Left ventricle myocardium inferior (tissue), 1 donor: Measurements from ENCODE around the gene RAB3GAP2. TPM values are rescaled to one million over a fixed set of nuclear protein-coding genes. Genes with fewer than 3 reads are reported as not detected.
A peak's percentile ranks its signal among the peaks of the same experiment; 100 is the strongest.
"Not testable (repeated sequence)": the region's sequence is repeated elsewhere in the genome, so short reads cannot be mapped to it uniquely, and the experiment has no call there.

Source experiments
- DNase-seq: peaks from one replicate; pipeline ENCODE4 v3.0.0-alpha.2; 2020
- H3K27ac ChIP-seq: fragments of 200-600 bp; replicated peaks from 2 replicates; pipeline ENCODE4 v1.8.0; 2021
- H3K27me3 ChIP-seq: fragments of 200-600 bp; 2 replicates; pipeline ENCODE4 v1.8.0; 2021; ENCODE audit warnings: low read depth
- H3K36me3 ChIP-seq: fragments of 200-600 bp; 2 replicates; pipeline ENCODE4 v1.8.0; 2021
- H3K4me1 ChIP-seq: fragments of 200-600 bp; 2 replicates; pipeline ENCODE4 v1.8.0; 2021
- H3K4me3 ChIP-seq: fragments of 200-600 bp; 2 replicates; pipeline ENCODE4 v1.8.0; 2021; ENCODE audit warnings: mild to moderate bottlenecking, moderate library complexity
- H3K9me3 ChIP-seq: fragments of 200-600 bp; replicated peaks from 2 replicates; pipeline ENCODE4 v1.8.0; 2021
- CTCF ChIP-seq: fragments of 200-600 bp; IDR thresholded peaks from 2 replicates; pipeline ENCODE4 v1.8.0; 2021; ENCODE audit warnings: antibody characterized with exemption, mild to moderate bottlenecking, borderline replicate concordance
- intact Hi-C: fragments of 100-400 bp; cut with micrococcal nuclease; formaldehyde crosslinking; loops from one replicate; pipeline ENCODE4 v1.11.0; 2022
- total RNA-seq: library from RNA; stranded (reverse); fragmentation: NEBNext Ultra II Directional; extraction: Animal tissue kit (Norgen Biotek cat#: 25700); gene quantifications from one replicate; pipeline ENCODE4 v1.2.1, GENCODE V29; 2021
- donor health status: DM: no; HTN: yes; CAD: no; lungs with severe emphysema.

RAB3GAP2 gene
- total RNA-seq, 1 donor from 2014 or later: 20.3 TPM

DNA sequence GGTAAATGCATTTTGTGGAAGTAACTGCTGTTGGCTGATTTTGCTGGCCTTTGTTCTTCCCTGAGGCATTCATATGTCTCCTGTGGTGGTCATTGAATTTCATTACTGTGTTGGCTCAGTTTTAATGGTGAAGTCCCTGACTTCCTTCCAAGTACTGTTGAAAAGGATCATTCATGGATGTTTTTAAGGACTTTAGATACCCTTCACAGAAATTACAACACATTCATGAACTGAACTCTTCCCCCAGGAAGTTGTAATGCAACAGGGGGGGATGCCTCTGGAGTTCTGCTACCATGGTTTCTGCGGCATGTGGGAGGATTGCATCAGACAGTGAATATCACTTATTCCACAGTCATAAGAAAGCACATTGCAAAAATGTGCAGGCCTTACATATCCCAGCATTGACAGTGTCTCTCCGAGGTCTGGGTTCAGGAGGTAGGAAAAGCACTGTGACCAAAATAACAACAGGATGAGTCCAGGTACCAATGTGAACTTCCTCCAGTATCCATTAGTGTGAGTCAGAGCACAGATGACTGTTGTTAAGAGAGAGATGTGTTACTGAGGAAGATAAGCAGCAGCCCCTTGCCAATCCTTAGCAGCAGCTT is 2.1 kb upstream of the RAB3GAP2 start:
- Histone ChIP-seq H3K27me3 (peaks cover 8% of the 10 kb centered on the region), H3K9me3 (no peaks in the 10 kb centered on the region), H3K4me3 (no peak overlapping the region), H3K36me3 (no peaks in the 10 kb centered on the region), H3K4me1 (peaks cover 35% of the 10 kb centered on the region), H3K27ac (no peak overlapping the region)
- TF ChIP-seq CTCF: no peak
- no peak for DNase-seq
- intact Hi-C loops: no loop called here

- TF ChIP-seq CTCF: no peak
- Histone ChIP-seq H3K36me3 (no peaks in the 10 kb centered on the region), H3K27me3 (peaks cover 4% of the 10 kb centered on the region), H3K4me3 (peak overlapping the region; percentile 95), H3K9me3 (no peaks in the 10 kb centered on the region), H3K4me1 (peaks cover 51% of the 10 kb centered on the region), H3K27ac (peak overlapping the region; percentile 88)
- no peak for DNase-seq
- intact Hi-C loops: no loop called here
Observed at GRCh38 chr1:220272841-220273090, 513 bp upstream of the RAB3GAP2 start.

DNA sequence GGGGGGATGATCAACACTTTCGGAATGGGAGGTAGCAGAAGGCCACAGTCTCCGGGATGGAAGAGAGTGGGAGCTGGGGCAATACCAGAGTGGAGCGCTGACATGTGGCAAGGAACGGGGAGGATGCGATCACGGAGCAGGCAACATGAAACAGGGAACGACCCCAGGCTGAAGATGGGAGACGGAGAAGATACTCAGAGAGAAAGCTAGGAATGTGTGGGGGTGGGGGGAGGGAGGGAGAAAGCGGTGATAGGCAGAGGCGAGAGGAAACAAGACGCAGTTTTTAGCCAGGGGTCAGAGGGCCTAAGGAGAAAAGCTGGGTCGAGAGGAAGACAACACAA is 577 bp downstream of the RAB3GAP2 start:
- intact Hi-C loops: no loop called here

DNA sequence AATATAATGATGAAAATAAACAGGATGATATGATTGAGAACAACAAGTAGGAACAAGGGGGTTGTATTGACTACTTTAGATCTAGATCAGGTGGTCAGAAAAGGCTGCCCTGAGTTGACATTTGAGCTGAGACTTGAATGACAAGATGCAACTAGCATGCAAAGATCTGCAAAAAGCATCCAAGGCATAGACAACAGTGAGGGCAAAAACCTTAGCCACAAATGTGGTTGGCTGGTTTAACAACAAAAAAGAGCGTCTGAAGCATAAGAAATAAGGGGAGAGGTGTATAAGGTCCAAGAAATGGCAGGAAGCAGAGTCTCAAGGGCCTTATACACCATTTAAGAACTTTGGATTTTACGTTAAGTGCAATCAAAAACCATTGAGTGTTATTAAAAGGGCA is 3.2 kb downstream of the RAB3GAP2 start:
- no peak overlapping the region for H3K27ac ChIP-seq
- H3K36me3 ChIP-seq: peaks cover 19% of the 10 kb centered on the region
- no peak for DNase-seq
- TF ChIP-seq CTCF: no peak
- H3K9me3 ChIP-seq: no peaks in the 10 kb centered on the region
- no peaks in the 10 kb centered on the region for H3K27me3 ChIP-seq
- intact Hi-C loops: no loop called here
- no peak overlapping the region for H3K4me3 ChIP-seq
- H3K4me1 ChIP-seq: peaks cover 68% of the 10 kb centered on the region

More for the DNA sequence above, 577 bp downstream of the RAB3GAP2 start:
- DNase-seq: no peak
- Histone ChIP-seq H3K4me1 (peaks cover 62% of the 10 kb centered on the region), H3K4me3 (peak overlapping the region; percentile 95), H3K36me3 (peaks cover 10% of the 10 kb centered on the region), H3K27ac (peak overlapping the region; percentile 88), H3K27me3 (peaks cover 4% of the 10 kb centered on the region), H3K9me3 (no peaks in the 10 kb centered on the region)
- no peak for TF ChIP-seq CTCF

- Histone ChIP-seq H3K4me3 (no peak overlapping the region), H3K4me1 (peaks cover 64% of the 10 kb centered on the region), H3K27me3 (no peaks in the 10 kb centered on the region), H3K36me3 (peaks cover 19% of the 10 kb centered on the region), H3K27ac (peak overlapping the region; percentile 3), H3K9me3 (peaks cover 9% of the 10 kb centered on the region)
- TF ChIP-seq CTCF: no peak
- intact Hi-C loops: no loop called here
- no peak for DNase-seq
Observed at GRCh38 chr1:220267630-220268029, 4.6 kb downstream of the RAB3GAP2 start.

DNA sequence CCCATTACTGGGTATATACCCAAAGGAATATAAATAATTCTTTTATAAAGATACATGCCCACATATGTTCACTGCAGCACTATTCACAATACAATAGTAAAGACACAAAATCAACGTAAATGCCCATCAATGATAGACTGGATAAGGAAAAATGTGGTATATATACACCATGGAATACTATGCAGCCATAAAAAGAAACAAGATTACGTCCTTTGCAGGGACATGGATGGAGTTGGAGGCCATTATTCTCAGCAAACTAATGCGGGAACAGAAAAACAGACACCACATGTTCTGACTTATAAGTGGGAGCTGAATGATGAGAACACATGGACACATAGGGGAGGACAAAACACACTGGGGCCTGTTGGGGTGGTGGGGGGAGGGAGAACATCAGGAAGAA is 12.0 kb downstream of the RAB3GAP2 start:
- H3K4me3 ChIP-seq, H3K4me1 ChIP-seq, H3K27me3 ChIP-seq, H3K27ac ChIP-seq, DNase-seq, H3K36me3 ChIP-seq, intact Hi-C loops: not testable (repeated sequence)
- peaks cover 29% of the 10 kb centered on the region for H3K9me3 ChIP-seq

GRCh38 chr1:220259756-220260155 is 12.5 kb downstream of the RAB3GAP2 start:
- H3K9me3 ChIP-seq: peaks cover 29% of the 10 kb centered on the region
- intact Hi-C loops: not testable (repeated sequence)

GRCh38 chr1:220256194-220256593 is 16.1 kb downstream of the RAB3GAP2 start:
- H3K9me3 ChIP-seq: peaks cover 20% of the 10 kb centered on the region
- DNase-seq, H3K27ac ChIP-seq, H3K27me3 ChIP-seq, H3K4me3 ChIP-seq, H3K4me1 ChIP-seq, intact Hi-C loops: not testable (repeated sequence)
- H3K36me3 ChIP-seq: peaks cover 17% of the 10 kb centered on the region

More at GRCh38 chr1:220259756-220260155, 12.5 kb downstream of the RAB3GAP2 start:
- H3K27ac ChIP-seq, H3K27me3 ChIP-seq, H3K4me3 ChIP-seq, H3K36me3 ChIP-seq, DNase-seq, H3K4me1 ChIP-seq: not testable (repeated sequence)
